Mammary epithelial cell (primary cell): ENCODE results near the gene PRR16.

Source experiments
- CTCF ChIP-seq, 2 donors: IDR thresholded peaks in 1 of 2; conservative IDR thresholded peaks in 1 of 2; 2 replicates each; pipeline ENCODE4 v1.5.1; 2011 to 2012; ENCODE audit warnings: inconsistent platforms in 2 of 2, low read length in 2 of 2, mild to moderate bottlenecking in 2 of 2, control low read depth in 1 of 2, low read depth in 1 of 2; ENCODE audit not compliant: insufficient read depth in 1 of 2; ENCODE audit errors: extremely low read depth in 1 of 2
- EZH2 ChIP-seq: IDR thresholded peaks from 2 replicates; pipeline ENCODE4 v1.6.1; 2012; ENCODE audit warnings: low read length, inconsistent platforms, borderline replicate concordance

DNA sequence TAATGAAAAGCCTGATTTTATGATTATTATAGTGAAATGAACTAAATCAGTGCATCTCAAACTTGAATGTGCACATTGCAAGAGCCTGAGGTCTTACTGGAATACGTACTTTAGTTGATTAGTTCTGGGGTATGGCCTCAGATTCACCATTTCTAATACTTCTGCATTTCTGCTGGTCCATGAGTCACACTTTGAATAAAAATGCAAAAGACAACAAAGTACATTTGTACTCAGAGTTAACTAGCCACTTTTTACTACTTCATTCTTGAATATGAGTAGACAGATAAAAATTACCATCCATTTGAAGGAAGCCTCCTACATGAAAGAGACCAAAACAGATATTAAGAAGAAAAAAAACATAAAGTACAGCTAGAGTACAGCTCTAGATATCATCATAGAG lies 27.1 kb upstream of the PRR16 start:
- TF ChIP-seq CTCF (conservative IDR thresholded peaks at IDR 0.05 in 1 of 2, IDR thresholded peaks at IDR 0.05 in 1 of 2; ENCODE audit: extremely low read depth in 1 of 2, insufficient read depth in 1 of 2, low read depth in 1 of 2, low read length in 2 of 2): no peak
- no peak for TF ChIP-seq EZH2
